ENCODE data around the gene PLEKHB2. TPM values are rescaled to one million over a fixed set of nuclear protein-coding genes. Genes with fewer than 3 reads are reported as not detected.

The PLEKHB2 gene
- total RNA-seq, 1 experiment from 2014 or later, result 72.0 TPM

DNA sequence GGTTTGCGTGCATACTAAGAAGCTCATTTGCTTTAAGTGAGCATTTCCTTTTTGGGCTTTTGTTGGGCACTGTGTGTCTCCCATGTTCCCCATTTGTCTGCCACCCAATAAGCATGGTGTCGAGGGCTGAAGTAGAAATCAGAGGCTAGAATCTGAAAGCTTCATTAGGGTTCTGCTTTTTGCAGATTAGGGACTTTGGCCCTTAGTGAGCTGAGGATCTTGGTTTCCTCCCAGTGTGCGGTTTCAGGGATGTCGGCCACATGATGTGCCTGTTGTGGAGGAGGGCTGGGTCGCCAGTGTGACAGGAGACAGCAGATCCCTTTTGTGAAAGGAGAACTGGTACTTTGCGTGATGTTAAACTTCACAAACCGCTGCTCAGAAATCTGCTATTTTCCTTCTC lies 41.1 kb downstream of the PLEKHB2 start:
- H3K27me3 ChIP-seq (ENCODE audit: control insufficient read depth, insufficient read depth, low read length), result no peaks in the 10 kb centered on the region
- no peaks in the 10 kb centered on the region for H3K9me3 ChIP-seq (ENCODE audit: control insufficient read depth, insufficient read depth, low read depth, low read length)
- ATAC-seq, result no peak
- in situ Hi-C loops (cut with HindIII; ENCODE audit: low pct_unique_long_range_greater_than_20kb, low sequenced_read_pairs) (no loop called here), intact Hi-C loops (cut with micrococcal nuclease; ENCODE audit: unreplicated experiment) (no loop called here)
- H3K4me1 ChIP-seq (ENCODE audit: control insufficient read depth, insufficient read depth, low read length), result no peaks in the 10 kb centered on the region
- CTCF ChIA-PET, result interaction anchor here (0.6 kb wide), 1 partner anchor 335 kb away, joined by 5 read pairs; no protein-coding TSS in a partner anchor
- H3K36me3 ChIP-seq (ENCODE audit: control insufficient read depth, insufficient read depth, low read length), result peaks cover 8% of the 10 kb centered on the region
- TF ChIP-seq, protein P1, sequence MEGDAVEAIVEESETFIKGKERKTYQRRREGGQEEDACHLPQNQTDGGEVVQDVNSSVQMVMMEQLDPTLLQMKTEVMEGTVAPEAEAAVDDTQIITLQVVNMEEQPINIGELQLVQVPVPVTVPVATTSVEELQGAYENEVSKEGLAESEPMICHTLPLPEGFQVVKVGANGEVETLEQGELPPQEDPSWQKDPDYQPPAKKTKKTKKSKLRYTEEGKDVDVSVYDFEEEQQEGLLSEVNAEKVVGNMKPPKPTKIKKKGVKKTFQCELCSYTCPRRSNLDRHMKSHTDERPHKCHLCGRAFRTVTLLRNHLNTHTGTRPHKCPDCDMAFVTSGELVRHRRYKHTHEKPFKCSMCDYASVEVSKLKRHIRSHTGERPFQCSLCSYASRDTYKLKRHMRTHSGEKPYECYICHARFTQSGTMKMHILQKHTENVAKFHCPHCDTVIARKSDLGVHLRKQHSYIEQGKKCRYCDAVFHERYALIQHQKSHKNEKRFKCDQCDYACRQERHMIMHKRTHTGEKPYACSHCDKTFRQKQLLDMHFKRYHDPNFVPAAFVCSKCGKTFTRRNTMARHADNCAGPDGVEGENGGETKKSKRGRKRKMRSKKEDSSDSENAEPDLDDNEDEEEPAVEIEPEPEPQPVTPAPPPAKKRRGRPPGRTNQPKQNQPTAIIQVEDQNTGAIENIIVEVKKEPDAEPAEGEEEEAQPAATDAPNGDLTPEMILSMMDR (IDR thresholded peaks at IDR 0.05), result no peak
- TF ChIP-seq SIN3A (IDR thresholded peaks at IDR 0.05; ENCODE audit: borderline replicate concordance, insufficient read depth, low read depth, low read length) (no peak), TCF7L2 (IDR thresholded peaks at IDR 0.05; ENCODE audit: low read depth, low read length) (no peak), POLR2AphosphoS5 (IDR thresholded peaks at IDR 0.05; ENCODE audit: low read depth, low read length) (no peak)
- TF ChIP-seq, protein P2, sequence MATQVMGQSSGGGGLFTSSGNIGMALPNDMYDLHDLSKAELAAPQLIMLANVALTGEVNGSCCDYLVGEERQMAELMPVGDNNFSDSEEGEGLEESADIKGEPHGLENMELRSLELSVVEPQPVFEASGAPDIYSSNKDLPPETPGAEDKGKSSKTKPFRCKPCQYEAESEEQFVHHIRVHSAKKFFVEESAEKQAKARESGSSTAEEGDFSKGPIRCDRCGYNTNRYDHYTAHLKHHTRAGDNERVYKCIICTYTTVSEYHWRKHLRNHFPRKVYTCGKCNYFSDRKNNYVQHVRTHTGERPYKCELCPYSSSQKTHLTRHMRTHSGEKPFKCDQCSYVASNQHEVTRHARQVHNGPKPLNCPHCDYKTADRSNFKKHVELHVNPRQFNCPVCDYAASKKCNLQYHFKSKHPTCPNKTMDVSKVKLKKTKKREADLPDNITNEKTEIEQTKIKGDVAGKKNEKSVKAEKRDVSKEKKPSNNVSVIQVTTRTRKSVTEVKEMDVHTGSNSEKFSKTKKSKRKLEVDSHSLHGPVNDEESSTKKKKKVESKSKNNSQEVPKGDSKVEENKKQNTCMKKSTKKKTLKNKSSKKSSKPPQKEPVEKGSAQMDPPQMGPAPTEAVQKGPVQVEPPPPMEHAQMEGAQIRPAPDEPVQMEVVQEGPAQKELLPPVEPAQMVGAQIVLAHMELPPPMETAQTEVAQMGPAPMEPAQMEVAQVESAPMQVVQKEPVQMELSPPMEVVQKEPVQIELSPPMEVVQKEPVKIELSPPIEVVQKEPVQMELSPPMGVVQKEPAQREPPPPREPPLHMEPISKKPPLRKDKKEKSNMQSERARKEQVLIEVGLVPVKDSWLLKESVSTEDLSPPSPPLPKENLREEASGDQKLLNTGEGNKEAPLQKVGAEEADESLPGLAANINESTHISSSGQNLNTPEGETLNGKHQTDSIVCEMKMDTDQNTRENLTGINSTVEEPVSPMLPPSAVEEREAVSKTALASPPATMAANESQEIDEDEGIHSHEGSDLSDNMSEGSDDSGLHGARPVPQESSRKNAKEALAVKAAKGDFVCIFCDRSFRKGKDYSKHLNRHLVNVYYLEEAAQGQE (IDR thresholded peaks at IDR 0.05; ENCODE audit: insufficient read depth in 1 of 2, low read depth in 2 of 2, low read length in 1 of 2), result no peak
- H3K27ac ChIP-seq (ENCODE audit: low read length), result no peak overlapping the region
- no peak overlapping the region for H3K4me3 ChIP-seq (ENCODE audit: low read depth in 2 of 2, low read length in 2 of 2)
- no TSS peak for BruUV-seq (replicated peaks)
- no peak for DNase-seq (ENCODE audit: low read depth, low spot score)
- POLR2A ChIA-PET, result no interaction called here

DNA sequence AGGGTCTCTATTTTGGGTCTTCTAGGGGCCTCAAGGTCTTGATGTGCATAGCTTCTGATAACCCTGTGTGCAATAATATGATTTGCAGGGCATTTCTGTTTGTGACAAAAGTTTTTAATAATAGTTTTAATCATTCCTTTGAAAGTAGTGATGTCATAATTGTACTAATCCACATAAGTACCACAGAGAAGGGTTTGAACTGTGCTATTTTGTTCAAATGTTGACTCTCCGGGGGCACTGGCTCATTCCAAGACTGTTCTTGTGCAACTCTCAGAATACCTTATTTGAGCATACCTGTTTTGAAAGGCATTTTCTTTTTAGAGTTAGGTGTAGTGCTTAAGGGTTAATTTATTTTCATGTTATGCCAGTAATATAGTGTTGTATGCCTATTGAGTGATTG lies 41.6 kb downstream of the PLEKHB2 start:
- TF ChIP-seq, protein P2 (IDR thresholded peaks at IDR 0.05; ENCODE audit: insufficient read depth in 1 of 2, low read depth in 2 of 2, low read length in 1 of 2), result no peak
- TF ChIP-seq POLR2AphosphoS5 (IDR thresholded peaks at IDR 0.05; ENCODE audit: low read depth, low read length) (no peak), SIN3A (IDR thresholded peaks at IDR 0.05; ENCODE audit: borderline replicate concordance, insufficient read depth, low read depth, low read length) (no peak), TCF7L2 (IDR thresholded peaks at IDR 0.05; ENCODE audit: low read depth, low read length) (no peak)
- TF ChIP-seq, protein P1 (IDR thresholded peaks at IDR 0.05), result no peak
- in situ Hi-C loops (cut with HindIII; ENCODE audit: low pct_unique_long_range_greater_than_20kb, low sequenced_read_pairs) (no loop called here), intact Hi-C loops (cut with micrococcal nuclease; ENCODE audit: unreplicated experiment) (no loop called here)
- Histone ChIP-seq H3K4me3 (ENCODE audit: low read depth in 2 of 2, low read length in 2 of 2) (no peak overlapping the region), H3K4me1 (ENCODE audit: control insufficient read depth, insufficient read depth, low read length) (no peaks in the 10 kb centered on the region), H3K9me3 (ENCODE audit: control insufficient read depth, insufficient read depth, low read depth, low read length) (no peaks in the 10 kb centered on the region), H3K36me3 (ENCODE audit: control insufficient read depth, insufficient read depth, low read length) (peaks cover 8% of the 10 kb centered on the region), H3K27ac (ENCODE audit: low read length) (no peak overlapping the region), H3K27me3 (ENCODE audit: control insufficient read depth, insufficient read depth, low read length) (no peaks in the 10 kb centered on the region)
- no TSS peak for BruUV-seq (replicated peaks)
- POLR2A ChIA-PET, result no interaction called here
- no peak for ATAC-seq
- DNase-seq (ENCODE audit: low read depth, low spot score), result no peak
- CTCF ChIA-PET, result interaction anchor here (0.6 kb wide), 1 partner anchor 335 kb away, joined by 5 read pairs; no protein-coding TSS in a partner anchor

Data from Panc1 (cell line).